Left hindlimb (tissue), 1 donor: Measurements from ENCODE around the gene KNSTRN.

Source experiments
- DNase-seq: peaks from one replicate; pipeline ENCODE4 v3.0.0-alpha.2; 2018

Gene KNSTRN

GRCh38 chr15:40435710-40436089 is 53.2 kb downstream of the KNSTRN start:
- DNase-seq = no peak

GRCh38 chr15:40436116-40436891 is 53.8 kb downstream of the KNSTRN start:
- DNase-seq = peak; percentile 47

GRCh38 chr15:40436892-40437751 is 54.6 kb downstream of the KNSTRN start:
- DNase-seq = no peak

GRCh38 chr15:40437752-40438687 is 55.5 kb downstream of the KNSTRN start:
- no peak for DNase-seq

GRCh38 chr15:40438712-40439111 is 56.2 kb downstream of the KNSTRN start:
- no peak for DNase-seq

GRCh38 chr15:40439461-40439959 is 57.0 kb downstream of the KNSTRN start:
- no peak for DNase-seq

GRCh38 chr15:40439960-40440742 is 57.6 kb downstream of the KNSTRN start:
- peak; percentile 53 for DNase-seq

GRCh38 chr15:40440743-40441564 is 58.4 kb downstream of the KNSTRN start, which contains the start of gene BAHD1:
BAHD1 (plus strand) TSS chr15:40440953; CDS start chr15:40458465, 17,512 bp downstream.
- DNase-seq = peak; percentile 97

GRCh38 chr15:40441565-40442531 is 59.3 kb downstream of the KNSTRN start:
- no peak for DNase-seq

- DNase-seq = no peak
These were observed 60.7 kb downstream of the KNSTRN start for GRCh38 chr15:40443255-40443654.

- DNase-seq = no peak
These were observed 61.3 kb downstream of the KNSTRN start for GRCh38 chr15:40443846-40444245.
